K562 (cell line): ENCODE measurements around the gene IRAK2. TPM values are rescaled to one million over a fixed set of nuclear protein-coding genes. Genes with fewer than 3 reads are reported as not detected.

Experiments used
- ATAC-seq: fragments of 200-7000 bp; cut with Tn5 transposase; 3 replicates; pipeline ENCODE4 v1.9.1; 2020; ENCODE audit warnings: moderate library complexity
- Bru-seq: library from RNA; stranded (reverse); fragments of 400-500 nt; gene quantifications from one replicate; lab custom pipeline; 2021; lab: Mats Ljungman, UMichigan
- BruChase-seq, 2 experiments: library from RNA; stranded (reverse); fragments of 400-500 nt; gene quantifications; one replicate each; lab custom pipeline; 2021; lab: Mats Ljungman, UMichigan
- BruUV-seq: library from RNA; stranded (reverse); fragments of 400-500 nt; replicated peaks from 2 replicates; lab custom pipeline; 2021; lab: Mats Ljungman, UMichigan
- CTCF ChIA-PET: fragments of 300-600 bp; formaldehyde crosslinking; extraction: SDS; loops from one replicate; lab custom pipeline; 2021; ENCODE audit warnings: low intra/inter-chr PET ratio; lab: Yijun Ruan, JAX
- POLR2A ChIA-PET: fragments of 300-600, 350-650 bp; sonication (Branson Sonifier 250); formaldehyde crosslinking; extraction: SDS; loops from one replicate; lab custom pipeline; 2021; ENCODE audit warnings: antibody characterized with exemption, inconsistent platforms; lab: Yijun Ruan, JAX
- DNase-seq, 4 experiments: peaks; one replicate each; pipeline versions ENCODE4 v3.0.0 to v3.0.0-alpha.2; 2011 to 2018; ENCODE audit warnings: low spot score in 3 of 4, mixed read lengths in 3 of 4; ENCODE audit errors: extremely low read depth in 1 of 4
- FAIRE-seq: peaks from 2 replicates; lab custom pipeline; 2011; peaks lifted over from hg19 to GRCh38; lab: Jason Lieb, UNC
- H2AFZ ChIP-seq: 2 replicates; pipeline ENCODE4 v1.6.0; 2011; ENCODE audit warnings: low read depth, low read length, control low read depth, inconsistent platforms
- H3K27ac ChIP-seq: fragments of 200-600 bp; 3 replicates; pipeline ENCODE4 v1.8.0; 2011; ENCODE audit warnings: low read depth, mild to moderate bottlenecking, control low read depth, inconsistent platforms, low read length, moderate library complexity, mixed read lengths; ENCODE audit errors: extremely low read depth
- H3K27me3 ChIP-seq, 2 experiments: fragments of 300-600 bp in 1 of 2; 2 replicates in 1 of 2; 3 replicates in 1 of 2; pipeline versions ENCODE4 v1.6.0 to v1.8.0; 2011; ENCODE audit warnings: inconsistent platforms in 2 of 2, low read length in 2 of 2, mild to moderate bottlenecking in 1 of 2, mixed read lengths in 1 of 2, moderate library complexity in 1 of 2; ENCODE audit not compliant: control insufficient read depth in 2 of 2, insufficient read depth in 2 of 2
- H3K36me3 ChIP-seq: fragments of 300-600 bp; 3 replicates; pipeline ENCODE4 v1.8.0; 2011; ENCODE audit warnings: mild to moderate bottlenecking, low read length, inconsistent platforms; ENCODE audit not compliant: control insufficient read depth, insufficient read depth
- H3K4me1 ChIP-seq, 2 experiments: fragments of 200-600 bp in 1 of 2; replicated peaks in 1 of 2; 2 replicates in 1 of 2; 3 replicates in 1 of 2; pipeline versions ENCODE4 v1.5.1 to v1.8.0; 2011; ENCODE audit warnings: inconsistent platforms in 2 of 2, low read length in 2 of 2, mild to moderate bottlenecking in 1 of 2, mixed read lengths in 1 of 2, moderate library complexity in 1 of 2; ENCODE audit not compliant: control insufficient read depth in 2 of 2, insufficient read depth in 2 of 2
- H3K4me2 ChIP-seq: 2 replicates; pipeline ENCODE4 v1.6.1; 2011; ENCODE audit warnings: low read length, control low read depth, inconsistent platforms, mixed read lengths; ENCODE audit not compliant: insufficient read depth
- H3K4me3 ChIP-seq: fragments of 200-600 bp; sonication (generic), shearing (Covaris generic); 2 replicates; pipeline ENCODE4 v1.5.1; 2016; ENCODE audit warnings: control low read depth, inconsistent platforms
- H3K79me2 ChIP-seq: fragments of 200-600 bp; 3 replicates; pipeline ENCODE4 v1.8.0; 2011; ENCODE audit warnings: low read length, inconsistent platforms; ENCODE audit not compliant: control insufficient read depth, insufficient read depth
- H3K9ac ChIP-seq, 2 experiments: 2 replicates each; pipeline versions ENCODE4 v1.6.0 to v1.6.1; 2011; ENCODE audit warnings: low read depth in 2 of 2, low read length in 2 of 2, control low read depth in 1 of 2, inconsistent platforms in 1 of 2, mild to moderate bottlenecking in 1 of 2, mixed read lengths in 1 of 2; ENCODE audit not compliant: insufficient read depth in 1 of 2
- H3K9me1 ChIP-seq: one replicate; pipeline ENCODE4 v1.6.0; 2011; ENCODE audit warnings: inconsistent platforms, mild to moderate bottlenecking, low read length, moderate library complexity; ENCODE audit not compliant: control insufficient read depth, insufficient read depth
- H3K9me3 ChIP-seq: replicated peaks from 2 replicates; pipeline ENCODE4 v1.5.1; 2011; ENCODE audit warnings: low read depth, low read length, inconsistent platforms; ENCODE audit not compliant: control insufficient read depth, insufficient read depth
- H4K20me1 ChIP-seq: replicated peaks from 2 replicates; pipeline ENCODE4 v1.6.1; 2011; ENCODE audit warnings: low read length, inconsistent platforms, mixed read lengths; ENCODE audit not compliant: control insufficient read depth, insufficient read depth
- BCOR ChIP-seq: fragments of 450-650 bp; IDR thresholded peaks from 2 replicates; pipeline ENCODE4 v1.6.1; 2016
- FOXM1 ChIP-seq, 2 experiments: fragments of 450-650 bp in 1 of 2; sonication (generic) in 1 of 2; formaldehyde crosslinking in 1 of 2; IDR thresholded peaks; 2 replicates each; pipeline versions ENCODE4 v1.6.1 to v1.9.0; 2017 to 2022; ENCODE audit warnings: low read depth in 2 of 2, mild to moderate bottlenecking in 2 of 2, missing genetic modification reagents in 1 of 2, moderate library complexity in 1 of 2
- NFYB ChIP-seq: IDR thresholded peaks from 2 replicates; pipeline ENCODE4 v1.6.1; 2011; ENCODE audit warnings: mild to moderate bottlenecking, moderate library complexity; ENCODE audit not compliant: insufficient read length; ENCODE audit errors: extremely low read depth
- RNF2 ChIP-seq: sonication (generic); IDR thresholded peaks from 2 replicates; pipeline ENCODE4 v1.6.1; 2016
- SIN3A ChIP-seq, 2 experiments: fragments of 150-350 bp in 1 of 2; IDR thresholded peaks; 2 replicates each; pipeline ENCODE4 v1.6.1; 2011 to 2016; ENCODE audit warnings: borderline replicate concordance in 2 of 2, low read depth in 2 of 2, low read length in 2 of 2, mild to moderate bottlenecking in 2 of 2, moderate library complexity in 2 of 2; ENCODE audit not compliant: control insufficient read depth in 1 of 2
- SMARCE1 ChIP-seq: fragments of 450-650 bp; IDR thresholded peaks from 2 replicates; pipeline ENCODE4 v1.7.1; 2016; ENCODE audit warnings: mild to moderate bottlenecking
- TAF9B ChIP-seq: fragments of 450-650 bp; IDR thresholded peaks from 2 replicates; pipeline ENCODE4 v1.6.1; 2018; ENCODE audit warnings: mild to moderate bottlenecking; ENCODE audit not compliant: partially characterized antibody
- ZNF707 ChIP-seq: fragments of 250-450 bp; sonication (Bioruptor Pico); conservative IDR thresholded peaks from 2 replicates; pipeline ENCODE4 v1.8.0; 2022; ENCODE audit warnings: inconsistent platforms, mild to moderate bottlenecking, moderate library complexity
- WGBS: fragments of 100-300 bp; shearing (Covaris generic); methylation state at CpG from one replicate; pipeline ENCODE4 v1.1.6; 2016; ENCODE audit warnings: low coverage, mixed read lengths; ENCODE audit not compliant: insufficient coverage; ENCODE audit errors: missing lambda C conversion rate; 5-methylcytosine and 5-hydroxymethylcytosine counted together
- in situ Hi-C: fragments of 300-500 bp; cut with MboI; formaldehyde crosslinking; loops from 4 replicates; pipeline ENCODE4 v1.15.0; 2018; ENCODE audit warnings: inconsistent platforms, mixed read lengths
- intact Hi-C: fragments of 100-400 bp; cut with micrococcal nuclease; formaldehyde crosslinking; loops from 2 replicates; pipeline ENCODE4 v1.14.2; 2022
- long read RNA-seq, 3 experiments: library from polyadenylated mRNA in 2 of 3; library from RNA in 1 of 3; unstranded in 2 of 3; stranded (forward) in 1 of 3; transcript quantifications; one replicate each; pipeline ENCODE4 v2.0.0, GENCODE V29; 2019 to 2022
- polyA minus RNA-seq, 3 experiments: library from RNA; depleted of rRNA, polyadenylated mRNA; stranded (reverse); fragments of >200 nt; gene quantifications; 2 replicates each; pipeline ENCODE4 v1.2.3, GENCODE V29; 2011
- polyA plus RNA-seq, 8 experiments: library from polyadenylated mRNA; depleted of rRNA in 4 of 8; stranded (reverse) in 5 of 8; unstranded in 3 of 8; fragments of >200 nt; fragmentation: Nextera tagmentation in 2 of 8; fragmentation: Illumina TruSeq in 1 of 8; extraction: Ambion mirVana in 2 of 8; extraction: Trizol in 1 of 8; gene quantifications; 2 replicates each; pipeline versions ENCODE4 v1.2.1 to v1.2.3, GENCODE V29; 2011 to 2014; ENCODE audit warnings: inconsistent platforms in 1 of 8, missing spikeins in 1 of 8
- total RNA-seq, 7 experiments: library from RNA; depleted of rRNA in 6 of 7; stranded (reverse); fragments of >200 nt in 6 of 7; fragmentation: Illumina TruSeq in 2 of 7; extraction: Trizol in 2 of 7; gene quantifications; 2 replicates each; pipeline versions ENCODE4 v1.2.1 to v1.2.3, GENCODE V29; 2011 to 2021; ENCODE audit warnings: low replicate concordance in 1 of 7
- TF ChIP-seq, protein P1 (sequence below): sonication (generic); formaldehyde crosslinking; IDR thresholded peaks from 2 replicates; pipeline ENCODE4 v1.9.0; 2022; ENCODE audit warnings: mild to moderate bottlenecking, missing genetic modification reagents

Gene IRAK2, protein sequence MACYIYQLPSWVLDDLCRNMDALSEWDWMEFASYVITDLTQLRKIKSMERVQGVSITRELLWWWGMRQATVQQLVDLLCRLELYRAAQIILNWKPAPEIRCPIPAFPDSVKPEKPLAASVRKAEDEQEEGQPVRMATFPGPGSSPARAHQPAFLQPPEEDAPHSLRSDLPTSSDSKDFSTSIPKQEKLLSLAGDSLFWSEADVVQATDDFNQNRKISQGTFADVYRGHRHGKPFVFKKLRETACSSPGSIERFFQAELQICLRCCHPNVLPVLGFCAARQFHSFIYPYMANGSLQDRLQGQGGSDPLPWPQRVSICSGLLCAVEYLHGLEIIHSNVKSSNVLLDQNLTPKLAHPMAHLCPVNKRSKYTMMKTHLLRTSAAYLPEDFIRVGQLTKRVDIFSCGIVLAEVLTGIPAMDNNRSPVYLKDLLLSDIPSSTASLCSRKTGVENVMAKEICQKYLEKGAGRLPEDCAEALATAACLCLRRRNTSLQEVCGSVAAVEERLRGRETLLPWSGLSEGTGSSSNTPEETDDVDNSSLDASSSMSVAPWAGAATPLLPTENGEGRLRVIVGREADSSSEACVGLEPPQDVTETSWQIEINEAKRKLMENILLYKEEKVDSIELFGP
- total RNA-seq (2011; cell fraction: chromatin; rRNA removed; ENCODE audit: low replicate concordance), result 3.6 and 5.6 TPM in 2 replicates
- 3.4 and 4.5 TPM in 2 replicates for total RNA-seq (2011; cell fraction: nucleolus; rRNA removed)
- total RNA-seq (2011; cell fraction: nucleoplasm; rRNA removed), result 3.7 and 4.1 TPM in 2 replicates
- total RNA-seq (2014; rRNA removed) (2.5 and 4.7 TPM in 2 replicates), total RNA-seq (2014; rRNA removed; fragmentation: Illumina TruSeq; extraction: Trizol) (2.7 TPM in 2 replicates), total RNA-seq (2015; rRNA removed; fragmentation: Illumina TruSeq; extraction: Trizol) (1.7 and 1.8 TPM in 2 replicates), total RNA-seq (2021) (3.1 and 3.2 TPM in 2 replicates), polyA plus RNA-seq (2011; rRNA removed) (3.6 and 4.4 TPM in 2 replicates), polyA plus RNA-seq (2014; fragmentation: Illumina TruSeq; extraction: Trizol) (3.2 and 3.8 TPM in 2 replicates), polyA plus RNA-seq (2014; fragmentation: Nextera tagmentation; extraction: Ambion mirVana) (1 to 10 TPM in 1 of 2 experiments, under 1 TPM in 1; 0.42 to 1.0 TPM), polyA plus RNA-seq (2014; rRNA removed) (2.7 and 2.9 TPM in 2 replicates), polyA minus RNA-seq (2011; rRNA and poly(A)+ RNA removed) (2.3 and 3.5 TPM in 2 replicates), Bru-seq, nascent RNA (percentile 48 among the genes with signal in this experiment), BruChase-seq, experiment 1, labeled RNA remaining after a 2-hour chase (percentile 51 among the genes with signal in this experiment), BruChase-seq, experiment 2, labeled RNA remaining after a 6-hour chase (percentile 52 among the genes with signal in this experiment)
- 4.2 and 5.7 TPM in 2 replicates for polyA plus RNA-seq (2011; cell fraction: cytosol; rRNA removed)
- 1.3 and 1.9 TPM in 2 replicates for polyA plus RNA-seq (2011; cell fraction: nucleus; rRNA removed)
- 1.8 and 2.8 TPM in 2 replicates for polyA plus RNA-seq (2012)
- polyA minus RNA-seq (2011; cell fraction: cytosol; rRNA and poly(A)+ RNA removed), result 1.9 and 3.1 TPM in 2 replicates
- 1.1 and 1.2 TPM in 2 replicates for polyA minus RNA-seq (2011; cell fraction: nucleus; rRNA and poly(A)+ RNA removed)
- long read RNA-seq, experiment 1, partial matches to known transcripts, result 5 of 8 reads
- long read RNA-seq, experiment 1, other reads (novel, unspliced or antisense), result 0 of 8 reads
- long read RNA-seq, experiment 2, partial matches to known transcripts, result 0 of 2 reads
- long read RNA-seq, experiment 2, other reads (novel, unspliced or antisense), result 1 of 2 reads
- long read RNA-seq, experiment 3, partial matches to known transcripts, result 1 of 5 reads
- long read RNA-seq, experiment 3, other reads (novel, unspliced or antisense), result 1 of 5 reads

DNA sequence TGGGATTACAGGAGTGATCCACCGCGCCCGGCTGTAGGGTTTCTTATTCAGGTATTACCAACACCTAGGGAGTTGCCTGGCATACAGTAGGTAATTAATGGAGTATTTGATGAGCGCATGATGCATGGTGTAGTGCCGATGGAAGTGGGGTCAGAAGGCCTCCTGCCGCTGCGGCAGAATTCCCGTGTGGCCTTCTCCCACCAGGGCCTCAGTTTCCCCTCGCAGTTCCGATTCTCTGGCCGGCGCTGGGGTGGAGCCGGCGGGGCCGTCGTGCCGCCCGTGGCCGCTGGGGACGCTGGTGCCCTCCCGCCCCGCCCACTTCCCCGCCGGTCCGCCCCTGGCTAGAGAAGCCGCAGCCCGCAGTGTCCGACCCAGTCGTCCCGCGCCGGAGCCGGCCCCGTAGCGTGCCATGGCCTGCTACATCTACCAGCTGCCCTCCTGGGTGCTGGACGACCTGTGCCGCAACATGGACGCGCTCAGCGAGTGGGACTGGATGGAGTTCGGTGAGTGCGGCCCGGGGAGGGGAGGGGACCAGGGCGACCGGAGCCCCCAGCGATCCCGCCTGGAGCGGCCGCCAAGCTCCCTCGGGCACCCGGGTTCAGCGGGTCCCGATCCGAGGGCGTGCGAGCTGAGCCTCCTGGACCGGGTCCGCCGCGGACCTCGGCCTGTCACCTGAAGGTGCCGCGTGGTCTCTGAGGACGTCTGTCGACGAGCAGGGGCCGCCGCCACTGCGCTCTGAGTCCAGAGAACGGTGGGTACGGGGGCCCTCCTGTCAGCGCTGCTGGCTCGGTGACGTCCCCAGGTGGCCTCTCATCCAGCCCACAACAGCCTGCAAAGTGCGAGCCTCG lies at the start of gene IRAK2:
Gene IRAK2, plus strand, starts transcription at position 374 of the 848 bp plus-strand sequence. Its CDS starts 36 bp downstream, at position 410.
- peak within 1 kb of the TSS; percentile 98 for H3K4me2 ChIP-seq
- ChIA-PET POLR2A (interaction anchor here (0.6 to 1.5 kb wide), 8 partner anchors 9 to 50 kb away, joined by 3 to 4 read pairs (median 4); no protein-coding TSS in a partner anchor), CTCF (interaction anchor here (0.7 to 1.4 kb wide), 2 partner anchors 60 to 232 kb away, joined by 3 to 4 read pairs; no protein-coding TSS in a partner anchor)
- WGBS, result 2% methylated on average over 56 of the region's 76 CpGs
- H3K4me3 ChIP-seq, result peak within 1 kb of the TSS; percentile 69
- peak within 1 kb of the TSS; percentile 71 to 96 for H3K9ac ChIP-seq
- FAIRE-seq (no peak), DNase-seq (peak; percentile 87 to 96 (median 94)), ATAC-seq (peak; percentile 96)
- H3K27me3 ChIP-seq, result no peaks in the 10 kb centered on the region
- peak within 1 kb of the TSS; percentile 41; the same call in 1 of the 3 replicates for H3K27ac ChIP-seq
- peaks cover 0 to 17% of the 10 kb centered on the region in 2 experiments; a peak in 3 of 5 replicates for H3K4me1 ChIP-seq
- peak within 1 kb of the TSS; percentile 100 for H2AFZ ChIP-seq
- intact Hi-C loops (loop anchor here (2.0 to 5.0 kb wide), 3 partner anchors 60 to 158 kb away; partner anchors contain the start of genes FANCD2 and SEC13), in situ Hi-C loops (no loop called here)
- H3K9me3 ChIP-seq, result peaks cover 6% of the 10 kb centered on the region
- BruUV-seq, result no TSS peak
- H4K20me1 ChIP-seq, result no peaks in the 10 kb centered on the region
- no peaks in the 10 kb centered on the region for H3K79me2 ChIP-seq
- H3K9me1 ChIP-seq, result no peaks in the 10 kb centered on the region
- no peaks in the 10 kb centered on the region for H3K36me3 ChIP-seq
- TF ChIP-seq SMARCE1, result 0 out of 2 replicates have a peak, but pooled peaks have one; percentile 15
- no peak for TF ChIP-seq TAF9B
- peak; percentile 14 to 31; a peak in 1 of 4 replicates for TF ChIP-seq SIN3A (IDR thresholded peaks at IDR 0.05; ENCODE audit: borderline replicate concordance in 2 of 2, control insufficient read depth in 1 of 2, low read depth in 2 of 2, low read length in 2 of 2)
- TF ChIP-seq BCOR, result peak; percentile 90
- TF ChIP-seq, protein P1, sequence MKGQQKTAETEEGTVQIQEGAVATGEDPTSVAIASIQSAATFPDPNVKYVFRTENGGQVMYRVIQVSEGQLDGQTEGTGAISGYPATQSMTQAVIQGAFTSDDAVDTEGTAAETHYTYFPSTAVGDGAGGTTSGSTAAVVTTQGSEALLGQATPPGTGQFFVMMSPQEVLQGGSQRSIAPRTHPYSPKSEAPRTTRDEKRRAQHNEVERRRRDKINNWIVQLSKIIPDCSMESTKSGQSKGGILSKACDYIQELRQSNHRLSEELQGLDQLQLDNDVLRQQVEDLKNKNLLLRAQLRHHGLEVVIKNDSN (CRISPR knock-in tag), result 0 out of 2 replicates have a peak, but pooled peaks have one; percentile 6
- TF ChIP-seq ZNF707 (CRISPR knock-in tag), result no peak
- 0 out of 2 replicates have a peak, but pooled peaks have one; percentile 25 for TF ChIP-seq RNF2
- TF ChIP-seq NFYB, result no peak
- no peak for TF ChIP-seq FOXM1 (IDR thresholded peaks at IDR 0.05; ENCODE audit: low read depth)
- TF ChIP-seq FOXM1 (CRISPR knock-in tag; IDR thresholded peaks at IDR 0.05; ENCODE audit: low read depth), result peak; percentile 70; the same call in 1 of the 2 replicates
